CD4-positive, alpha-beta T cell (primary cell): ENCODE measurements around the gene STARD5. TPM values are rescaled to one million over a fixed set of nuclear protein-coding genes. Genes with fewer than 3 reads are reported as not detected.

ENCODE experiments used
- ATAC-seq: fragments of 200-7000 bp; cut with Tn5 transposase; one replicate; pipeline ENCODE4 v1.10.0; 2022; ENCODE audit warnings: mild to moderate bottlenecking; ENCODE audit not compliant: poor library complexity
- CTCF ChIA-PET: fragments of 350-600 bp; sonication (Branson Sonifier 250); formaldehyde crosslinking; loops from one replicate; lab custom pipeline; 2021; ENCODE audit warnings: antibody characterized with exemption, inconsistent platforms; lab: Charles Lee
- POLR2A ChIA-PET: fragments of 350-600 bp; sonication (Branson Sonifier 250); formaldehyde crosslinking; loops from one replicate; lab custom pipeline; 2021; ENCODE audit warnings: antibody characterized with exemption, inconsistent platforms; lab: Charles Lee
- DNase-seq, 14 experiments: peaks; one replicate each; pipeline ENCODE4 v3.0.0-alpha.2; 2013 to 2020; ENCODE audit warnings: mixed read lengths in 2 of 14
- H3K27ac ChIP-seq, 2 donors: one replicate each; pipeline versions ENCODE4 v1.5.1 to v1.7.0; 2013; ENCODE audit warnings: low read length in 2 of 2, low read depth in 1 of 2, mild to moderate bottlenecking in 1 of 2
- H3K27me3 ChIP-seq, 2 experiments: 1 replicate in 1 of 2; 2 replicates in 1 of 2; pipeline versions ENCODE4 v1.6.1 to v1.7.0; 2013; ENCODE audit warnings: low read length in 2 of 2, control low read depth in 1 of 2, mild to moderate bottlenecking in 1 of 2, moderate library complexity in 1 of 2; ENCODE audit not compliant: insufficient read depth in 2 of 2, control insufficient read depth in 1 of 2
- H3K36me3 ChIP-seq: one replicate; pipeline ENCODE4 v1.6.1; 2013; ENCODE audit warnings: low read length, control low read depth; ENCODE audit not compliant: insufficient read depth
- H3K4me1 ChIP-seq: one replicate; pipeline ENCODE4 v1.6.1; 2013; ENCODE audit warnings: low read length, control low read depth; ENCODE audit not compliant: insufficient read depth
- H3K4me3 ChIP-seq: one replicate; pipeline ENCODE4 v1.5.1; 2013; ENCODE audit warnings: mild to moderate bottlenecking, low read length, moderate library complexity
- H3K9me3 ChIP-seq, 2 experiments: 1 replicate in 1 of 2; 2 replicates in 1 of 2; pipeline versions ENCODE4 v1.6.1 to v1.7.0; 2013; ENCODE audit warnings: low read length in 2 of 2, mild to moderate bottlenecking in 2 of 2, control low read depth in 1 of 2, moderate library complexity in 1 of 2; ENCODE audit not compliant: control insufficient read depth in 1 of 2, insufficient read depth in 1 of 2
- H3K27ac Mint-ChIP-seq: one replicate; pipeline ENCODE4 v1.8.0; 2020; ENCODE audit warnings: mixed read lengths
- H3K27me3 Mint-ChIP-seq: one replicate; pipeline ENCODE4 v1.8.0; 2021; ENCODE audit warnings: mixed read lengths
- H3K36me3 Mint-ChIP-seq: one replicate; pipeline ENCODE4 v1.8.0; 2021; ENCODE audit warnings: low read depth, mixed read lengths
- H3K4me1 Mint-ChIP-seq: one replicate; pipeline ENCODE4 v1.8.0; 2021; ENCODE audit warnings: low read depth, mixed read lengths
- H3K4me3 Mint-ChIP-seq: one replicate; pipeline ENCODE4 v1.8.0; 2020; ENCODE audit warnings: mild to moderate bottlenecking, mixed read lengths
- H3K9me3 Mint-ChIP-seq: one replicate; pipeline ENCODE4 v1.8.0; 2020; ENCODE audit warnings: mixed read lengths
- intact Hi-C, 2 experiments: fragments of 100-400 bp; cut with DNase I in 1 of 2; cut with micrococcal nuclease in 1 of 2; formaldehyde crosslinking; loops; one replicate each; pipeline versions ENCODE4 v1.15.1 to v1.9.0; 2023 to 2025; cut with DNase I, micrococcal nuclease
- total RNA-seq, 174 experiments: library from RNA in 2 of 174; stranded (reverse) in 2 of 174; gene quantifications; one replicate each; pipeline ENCODE4 v1.2.3 and lab custom pipeline; 2021 to 2026
- TF ChIP-seq, protein P1 (sequence below): fragments of 200-600 bp; IDR thresholded peaks from one replicate; pipeline ENCODE4 v1.8.0; 2022; ENCODE audit warnings: antibody characterized with exemption, mild to moderate bottlenecking

The STARD5 gene
- total RNA-seq, 2 experiments from 2014 or later = 9.7 to 9.8 TPM

DNA sequence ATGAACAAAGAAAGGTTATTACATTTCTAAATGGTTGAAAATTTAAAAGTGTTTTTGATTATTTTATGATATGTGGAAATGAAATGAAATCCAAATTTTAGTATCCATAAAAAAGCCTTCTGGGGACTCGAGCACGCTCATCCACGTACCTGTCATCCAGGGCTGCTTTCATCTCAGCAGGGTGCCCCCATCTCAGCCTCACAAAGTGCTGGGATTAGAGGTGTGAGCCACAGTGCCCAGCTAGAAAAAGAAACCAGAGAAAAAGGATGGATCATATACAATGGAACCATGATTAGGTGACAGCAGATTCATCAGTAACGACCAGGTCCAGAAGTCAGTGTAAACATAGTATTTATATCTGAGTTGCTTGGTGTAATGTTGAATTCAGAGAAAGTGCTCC, 49.7 kb downstream of the STARD5 start:
- H3K4me3 Mint-ChIP-seq = no peak overlapping the region
- Histone ChIP-seq H3K4me3 (no peak overlapping the region), H3K9me3 (peaks cover 4 to 12% of the 10 kb centered on the region in 2 experiments), H3K27me3 (no peaks in the 10 kb centered on the region), H3K27ac (no peak overlapping the region), H3K36me3 (no peaks in the 10 kb centered on the region), H3K4me1 (peaks cover 12% of the 10 kb centered on the region)
- DNase-seq (peak in 1 of 14 experiments; percentile 2), ATAC-seq (no peak)
- peak overlapping the region; percentile 82 for H3K27ac Mint-ChIP-seq
- POLR2A ChIA-PET = interaction anchor here (1.6 to 13.8 kb wide), 4 partner anchors 8 to 127 kb away, joined by 5 to 396 read pairs (median 12); no protein-coding TSS in a partner anchor
- TF ChIP-seq, protein P1, sequence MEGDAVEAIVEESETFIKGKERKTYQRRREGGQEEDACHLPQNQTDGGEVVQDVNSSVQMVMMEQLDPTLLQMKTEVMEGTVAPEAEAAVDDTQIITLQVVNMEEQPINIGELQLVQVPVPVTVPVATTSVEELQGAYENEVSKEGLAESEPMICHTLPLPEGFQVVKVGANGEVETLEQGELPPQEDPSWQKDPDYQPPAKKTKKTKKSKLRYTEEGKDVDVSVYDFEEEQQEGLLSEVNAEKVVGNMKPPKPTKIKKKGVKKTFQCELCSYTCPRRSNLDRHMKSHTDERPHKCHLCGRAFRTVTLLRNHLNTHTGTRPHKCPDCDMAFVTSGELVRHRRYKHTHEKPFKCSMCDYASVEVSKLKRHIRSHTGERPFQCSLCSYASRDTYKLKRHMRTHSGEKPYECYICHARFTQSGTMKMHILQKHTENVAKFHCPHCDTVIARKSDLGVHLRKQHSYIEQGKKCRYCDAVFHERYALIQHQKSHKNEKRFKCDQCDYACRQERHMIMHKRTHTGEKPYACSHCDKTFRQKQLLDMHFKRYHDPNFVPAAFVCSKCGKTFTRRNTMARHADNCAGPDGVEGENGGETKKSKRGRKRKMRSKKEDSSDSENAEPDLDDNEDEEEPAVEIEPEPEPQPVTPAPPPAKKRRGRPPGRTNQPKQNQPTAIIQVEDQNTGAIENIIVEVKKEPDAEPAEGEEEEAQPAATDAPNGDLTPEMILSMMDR = no peak
- no peaks in the 10 kb centered on the region for H3K27me3 Mint-ChIP-seq
- CTCF ChIA-PET = interaction anchor here (0.6 to 3.9 kb wide), 12 partner anchors 8 to 185 kb away, joined by 3 to 57 read pairs (median 7); no protein-coding TSS in a partner anchor
- intact Hi-C loops = loop anchor here (2.0 to 10.0 kb wide), 3 partner anchors 23 to 201 kb away; no protein-coding TSS in a partner anchor
- peaks cover 4% of the 10 kb centered on the region for H3K9me3 Mint-ChIP-seq
- H3K36me3 Mint-ChIP-seq = peaks cover 15% of the 10 kb centered on the region
- H3K4me1 Mint-ChIP-seq = peaks cover 50% of the 10 kb centered on the region

DNA sequence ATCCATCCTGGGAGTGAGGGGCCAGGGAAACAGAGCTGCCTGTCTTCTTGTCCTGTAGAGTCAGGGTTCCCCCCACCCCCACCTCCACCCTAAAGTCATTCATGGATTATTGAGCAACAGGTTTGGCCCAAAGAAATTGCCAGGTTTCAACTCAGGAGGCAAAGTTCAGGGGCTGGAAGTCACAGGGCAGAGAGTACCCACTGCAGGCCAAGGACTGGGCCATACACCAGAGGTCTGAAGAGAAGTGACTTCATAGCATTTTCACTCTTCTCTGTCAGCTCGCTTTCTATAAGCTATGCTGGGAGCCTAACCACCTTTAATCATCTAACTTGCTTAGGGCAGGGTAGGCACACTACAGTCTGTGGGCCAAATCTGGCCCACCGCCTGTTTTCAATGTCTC, 50.1 kb downstream of the STARD5 start:
- TF ChIP-seq, protein P1 = no peak
- DNase-seq (peak in 1 of 14 experiments; percentile 2), ATAC-seq (no peak)
- H3K9me3 Mint-ChIP-seq = peaks cover 2% of the 10 kb centered on the region
- Histone ChIP-seq H3K4me1 (peaks cover 15% of the 10 kb centered on the region), H3K27ac (no peak overlapping the region), H3K27me3 (no peaks in the 10 kb centered on the region), H3K36me3 (no peaks in the 10 kb centered on the region), H3K9me3 (peaks cover 4 to 12% of the 10 kb centered on the region in 2 experiments), H3K4me3 (no peak overlapping the region)
- CTCF ChIA-PET = interaction anchor here (0.6 to 3.9 kb wide), 5 partner anchors 8 to 185 kb away, joined by 3 to 57 read pairs (median 21); no protein-coding TSS in a partner anchor
- POLR2A ChIA-PET = interaction anchor here (1.6 to 13.8 kb wide), 2 partner anchors 27 to 127 kb away, joined by 5 to 396 read pairs; no protein-coding TSS in a partner anchor
- peaks cover 50% of the 10 kb centered on the region for H3K4me1 Mint-ChIP-seq
- peak overlapping the region; percentile 82 for H3K27ac Mint-ChIP-seq
- no peaks in the 10 kb centered on the region for H3K27me3 Mint-ChIP-seq
- intact Hi-C loops = loop anchor here (2.0 to 10.0 kb wide), 3 partner anchors 23 to 201 kb away; no protein-coding TSS in a partner anchor
- H3K36me3 Mint-ChIP-seq = peaks cover 11% of the 10 kb centered on the region
- no peak overlapping the region for H3K4me3 Mint-ChIP-seq

DNA sequence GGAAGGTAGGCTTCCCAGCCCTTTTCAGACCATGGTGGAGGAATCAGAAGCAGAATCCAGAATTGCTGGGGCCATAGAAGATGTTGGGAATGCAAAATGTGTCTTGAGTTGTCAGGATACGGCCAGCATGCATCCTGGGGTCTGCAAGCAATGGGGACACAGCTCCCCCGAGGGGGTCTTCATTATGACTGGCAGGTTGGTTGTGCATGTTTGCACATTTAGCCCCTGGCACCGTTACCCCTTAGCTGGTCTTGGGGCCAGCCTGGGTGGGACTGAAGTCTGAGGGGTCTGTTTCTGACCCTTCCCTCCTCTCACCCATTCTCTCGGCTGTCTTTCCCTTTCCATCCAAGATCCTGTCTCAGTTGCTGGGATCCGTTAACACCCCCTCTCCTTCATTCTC, 50.7 kb downstream of the STARD5 start:
- Histone ChIP-seq H3K27ac (no peak overlapping the region), H3K4me1 (peaks cover 15% of the 10 kb centered on the region), H3K36me3 (no peaks in the 10 kb centered on the region), H3K27me3 (no peaks in the 10 kb centered on the region), H3K9me3 (peaks cover 4 to 12% of the 10 kb centered on the region in 2 experiments), H3K4me3 (no peak overlapping the region)
- peaks cover 11% of the 10 kb centered on the region for H3K36me3 Mint-ChIP-seq
- ChIA-PET POLR2A (interaction anchor here (13.8 kb wide), 1 partner anchor 28 kb away, joined by 396 read pairs; no protein-coding TSS in a partner anchor), CTCF (no interaction called here)
- H3K9me3 Mint-ChIP-seq = peaks cover 2% of the 10 kb centered on the region
- ATAC-seq (no peak), DNase-seq (peak in 1 of 14 experiments; percentile 4)
- peaks cover 47% of the 10 kb centered on the region for H3K4me1 Mint-ChIP-seq
- H3K27me3 Mint-ChIP-seq = no peaks in the 10 kb centered on the region
- TF ChIP-seq, protein P1 = no peak
- H3K4me3 Mint-ChIP-seq = no peak overlapping the region
- intact Hi-C loops = loop anchor here in 1 of 2 experiments (10.0 kb wide), 1 partner anchor 202 kb away; no protein-coding TSS in a partner anchor
- H3K27ac Mint-ChIP-seq = no peak overlapping the region
